ENCODE measurements around the gene WDR88. TPM values are rescaled to one million over a fixed set of nuclear protein-coding genes. Genes with fewer than 3 reads are reported as not detected.

Gene WDR88
- total and polyA plus RNA-seq, 2 of the 8 experiments (the other 6 are each of a cell fraction or from before 2014, with no cell fraction given): not detected

GRCh38 chr19:33208904-33209849, 77.3 kb downstream of the WDR88 start (continued):
- TF ChIP-seq CHD7 (IDR thresholded peaks at IDR 0.05; ENCODE audit: insufficient replicate concordance, low read length): no peak
- no peak for TF ChIP-seq EZH2 (IDR thresholded peaks at IDR 0.05; ENCODE audit: low read depth, low read length, severe bottlenecking)
- TF ChIP-seq HDAC6 (IDR thresholded peaks at IDR 0.05; ENCODE audit: low read depth, low read length): no peak
- no peak for TF ChIP-seq RNF2 (IDR thresholded peaks at IDR 0.05; ENCODE audit: borderline replicate concordance, low read depth, low read length, missing control alignments, poor library complexity, severe bottlenecking)
- TF ChIP-seq TCF12 (IDR thresholded peaks at IDR 0.05; ENCODE audit: low read depth, low read length): no peak
- TF ChIP-seq ATF3 (IDR thresholded peaks at IDR 0.05; ENCODE audit: insufficient read depth, low read depth, low read length): no peak
- TF ChIP-seq PHF8 (conservative IDR thresholded peaks at IDR 0.05; ENCODE audit: low read depth, low read length): no peak

Data from H1 (cell line).